ENCODE measurements around the gene MTRF1L. TPM values are rescaled to one million over a fixed set of nuclear protein-coding genes. Genes with fewer than 3 reads are reported as not detected.
"Not testable (repeated sequence)": the region's sequence is repeated elsewhere in the genome, so short reads cannot be mapped to it uniquely, and the experiment has no call there.

Gene MTRF1L
- polyA plus RNA-seq, 1 donor (not counting 4 experiments of a cell fraction or from before 2014, with no cell fraction given), result 19.0 TPM

GRCh38 chr6:152969688-152970418 lies 32.7 kb downstream of the MTRF1L start:
- FAIRE-seq, result no peak

GRCh38 chr6:152966168-152966894 lies 36.2 kb downstream of the MTRF1L start:
- DNase-seq (ENCODE audit: low read depth, low spot score); H3K9me3 ChIP-seq (ENCODE audit: control insufficient read depth, low read depth, low read length); H3K9me1 ChIP-seq (ENCODE audit: control insufficient read depth, extremely low read depth, insufficient read depth, low read length); H3K4me1 ChIP-seq (ENCODE audit: control insufficient read depth, extremely low read depth, insufficient read depth, low read length); H3K27me3 ChIP-seq (ENCODE audit: control insufficient read depth, extremely low read depth, insufficient read depth, low read length); dilution Hi-C loops (cut with MboI; ENCODE audit: extremely low pct_ligation_motif_present, low sequenced_read_pairs); H3K79me2 ChIP-seq (ENCODE audit: control insufficient read depth, insufficient read depth, low read length); H3K27ac ChIP-seq (ENCODE audit: control insufficient read depth, insufficient read depth, low read length); FAIRE-seq; H3K9ac ChIP-seq (ENCODE audit: control insufficient read depth, extremely low read depth, insufficient read depth, low read length); H3K4me3 ChIP-seq (ENCODE audit: control insufficient read depth in 2 of 3, extremely low read depth in 1 of 3, insufficient read depth in 2 of 3, low read depth in 1 of 3, low read length in 3 of 3); H2AFZ ChIP-seq (ENCODE audit: control insufficient read depth, low read length); H3K4me2 ChIP-seq (ENCODE audit: control insufficient read depth, extremely low read depth, insufficient read depth, low read depth, low read length); H3K36me3 ChIP-seq (ENCODE audit: control insufficient read depth in 2 of 2, extremely low read depth in 1 of 2, insufficient read depth in 2 of 2, low read length in 2 of 2); H4K20me1 ChIP-seq (ENCODE audit: control insufficient read depth, extremely low read depth, insufficient read depth, low read length): not testable (repeated sequence)

More at GRCh38 chr6:152969688-152970418, 32.7 kb downstream of the MTRF1L start:
- H3K27me3 ChIP-seq (ENCODE audit: control insufficient read depth, extremely low read depth, insufficient read depth, low read length), result no peaks in the 10 kb centered on the region
- H3K4me1 ChIP-seq (ENCODE audit: control insufficient read depth, extremely low read depth, insufficient read depth, low read length), result no peaks in the 10 kb centered on the region
- no peak overlapping the region for H3K9ac ChIP-seq (ENCODE audit: control insufficient read depth, extremely low read depth, insufficient read depth, low read length)
- H4K20me1 ChIP-seq (ENCODE audit: control insufficient read depth, extremely low read depth, insufficient read depth, low read length), result no peaks in the 10 kb centered on the region
- no peaks in the 10 kb centered on the region for H3K9me1 ChIP-seq (ENCODE audit: control insufficient read depth, extremely low read depth, insufficient read depth, low read length)
- dilution Hi-C loops (cut with MboI; ENCODE audit: extremely low pct_ligation_motif_present, low sequenced_read_pairs), result no loop called here
- H3K4me2 ChIP-seq (ENCODE audit: control insufficient read depth, extremely low read depth, insufficient read depth, low read depth, low read length), result no peak overlapping the region
- DNase-seq (ENCODE audit: low read depth, low spot score), result no peak
- H3K4me3 ChIP-seq (ENCODE audit: control insufficient read depth in 2 of 3, extremely low read depth in 1 of 3, insufficient read depth in 2 of 3, low read depth in 1 of 3, low read length in 3 of 3), result no peak overlapping the region
- no peak overlapping the region for H2AFZ ChIP-seq (ENCODE audit: control insufficient read depth, low read length)
- H3K9me3 ChIP-seq (ENCODE audit: control insufficient read depth, low read depth, low read length), result no peaks in the 10 kb centered on the region
- H3K36me3 ChIP-seq (ENCODE audit: control insufficient read depth in 2 of 2, extremely low read depth in 1 of 2, insufficient read depth in 2 of 2, low read length in 2 of 2), result peaks cover 0 to 13% of the 10 kb centered on the region in 2 experiments
- no peak overlapping the region for H3K27ac ChIP-seq (ENCODE audit: control insufficient read depth, insufficient read depth, low read length)
- peaks cover 17% of the 10 kb centered on the region for H3K79me2 ChIP-seq (ENCODE audit: control insufficient read depth, insufficient read depth, low read length)
- TF ChIP-seq CTCF (optimal IDR thresholded peaks at IDR 0.05 in 1 of 3, IDR thresholded peaks at IDR 0.05 in 1 of 3, conservative IDR thresholded peaks at IDR 0.05 in 1 of 3; ENCODE audit: extremely low read depth in 1 of 3, insufficient read depth in 2 of 3, low read length in 3 of 3), result no peak
- TF ChIP-seq EZH2 (IDR thresholded peaks at IDR 0.05; ENCODE audit: low read length), result no peak

All from keratinocyte (primary cell).